IMR-90 (cell line): ENCODE measurements around the gene ARFIP2. TPM values are rescaled to one million over a fixed set of nuclear protein-coding genes. Genes with fewer than 3 reads are reported as not detected.

Experiments used
- ATAC-seq: fragments of 200-7000 bp; cut with Tn5 transposase; 2 replicates; pipeline ENCODE4 v1.9.1; 2020; ENCODE audit warnings: low read depth, mild to moderate bottlenecking, moderate library complexity
- BruUV-seq: library from RNA; stranded (reverse); fragments of 400-500 nt; replicated peaks from 2 replicates; lab custom pipeline; 2021; lab: Mats Ljungman, UMichigan
- CTCF ChIA-PET: fragments of 300-600 bp; formaldehyde crosslinking; extraction: SDS; loops from one replicate; lab custom pipeline; 2021; ENCODE audit warnings: antibody characterized with exemption; lab: Yijun Ruan, JAX
- POLR2A ChIA-PET: fragments of 300-600 bp; sonication (Branson Sonifier 250); formaldehyde crosslinking; loops from one replicate; lab custom pipeline; 2022; ENCODE audit warnings: antibody characterized with exemption; ENCODE audit not compliant: unreplicated experiment; lab: Charles Lee
- DNase-seq: peaks from one replicate; pipeline ENCODE4 v3.0.0; 2013
- H2AFZ ChIP-seq: replicated peaks from 2 replicates; pipeline ENCODE3; 2013; ENCODE audit warnings: low read length, mild to moderate bottlenecking; ENCODE audit not compliant: poor library complexity
- H2AK5ac ChIP-seq: 2 replicates; pipeline ENCODE4 v1.6.1; 2013; ENCODE audit warnings: low read depth, low read length, inconsistent platforms
- H2AK9ac ChIP-seq: replicated peaks from 2 replicates; pipeline ENCODE3; 2013; ENCODE audit warnings: mild to moderate bottlenecking, low read depth, low read length, moderate library complexity; ENCODE audit not compliant: poor library complexity
- H2BK120ac ChIP-seq: 2 replicates; pipeline ENCODE4 v1.6.1; 2013; ENCODE audit warnings: low read depth, low read length, inconsistent platforms
- H2BK15ac ChIP-seq: 3 replicates; pipeline ENCODE4 v1.6.1; 2013; ENCODE audit warnings: low read depth, low read length, inconsistent platforms
- H2BK20ac ChIP-seq: 2 replicates; pipeline ENCODE4 v1.6.1; 2013; ENCODE audit warnings: low read depth, mild to moderate bottlenecking, inconsistent platforms, low read length, moderate library complexity
- H2BK5ac ChIP-seq: 2 replicates; pipeline ENCODE4 v1.6.1; 2013; ENCODE audit warnings: mild to moderate bottlenecking, low read depth, low read length, inconsistent platforms; ENCODE audit not compliant: poor library complexity, severe bottlenecking
- H3K14ac ChIP-seq: replicated peaks from 2 replicates; pipeline ENCODE4 v1.6.1; 2013; ENCODE audit warnings: low read depth, low read length, inconsistent platforms
- H3K18ac ChIP-seq: 2 replicates; pipeline ENCODE4 v1.6.1; 2013; ENCODE audit warnings: low read depth, low read length, control low read depth
- H3K23ac ChIP-seq: 2 replicates; pipeline ENCODE4 v1.6.1; 2013; ENCODE audit warnings: low read depth, low read length, inconsistent platforms
- H3K27ac ChIP-seq: 2 replicates; pipeline ENCODE4 v1.5.1; 2013; ENCODE audit warnings: mild to moderate bottlenecking, control low read depth, low read length; ENCODE audit not compliant: insufficient read depth
- H3K27me3 ChIP-seq: 2 replicates; pipeline ENCODE4 v1.6.1; 2013; ENCODE audit warnings: low read length; ENCODE audit not compliant: control insufficient read depth, insufficient read depth
- H3K36me3 ChIP-seq: 2 replicates; pipeline ENCODE4 v1.6.1; 2013; ENCODE audit warnings: low read length, mixed read lengths; ENCODE audit not compliant: control insufficient read depth, insufficient read depth
- H3K4ac ChIP-seq: 2 replicates; pipeline ENCODE4 v1.6.1; 2013; ENCODE audit warnings: low read depth, low read length, inconsistent platforms
- H3K4me1 ChIP-seq: 2 replicates; pipeline ENCODE4 v1.6.1; 2013; ENCODE audit warnings: low read length, mixed read lengths; ENCODE audit not compliant: control insufficient read depth, insufficient read depth
- H3K4me2 ChIP-seq: 2 replicates; pipeline ENCODE4 v1.6.1; 2013; ENCODE audit warnings: low read depth, mild to moderate bottlenecking, control low read depth, low read length, moderate library complexity
- H3K4me3 ChIP-seq: 2 replicates; pipeline ENCODE4 v1.5.1; 2013; ENCODE audit warnings: low read depth, mild to moderate bottlenecking, control low read depth, low read length, moderate library complexity; ENCODE audit not compliant: insufficient read depth
- H3K56ac ChIP-seq: 2 replicates; pipeline ENCODE4 v1.6.1; 2013; ENCODE audit warnings: low read length, inconsistent platforms; ENCODE audit not compliant: insufficient read depth; ENCODE audit errors: extremely low read depth
- H3K79me1 ChIP-seq, 2 experiments: 2 replicates each; pipeline ENCODE4 v1.6.1; 2013; ENCODE audit warnings: low read length in 2 of 2, inconsistent platforms in 1 of 2, low read depth in 1 of 2
- H3K9ac ChIP-seq: 2 replicates; pipeline ENCODE4 v1.6.1; 2013; ENCODE audit warnings: low read depth, low read length, control low read depth
- H3K9me1 ChIP-seq: 2 replicates; pipeline ENCODE4 v1.6.1; 2013; ENCODE audit warnings: low read length, inconsistent platforms; ENCODE audit not compliant: insufficient read depth
- H3K9me3 ChIP-seq: 2 replicates; pipeline ENCODE4 v1.6.1; 2013; ENCODE audit warnings: low read length; ENCODE audit not compliant: control insufficient read depth, insufficient read depth
- H4K20me1 ChIP-seq: 2 replicates; pipeline ENCODE4 v1.6.1; 2013; ENCODE audit warnings: low read length, inconsistent platforms; ENCODE audit not compliant: insufficient read depth
- H4K5ac ChIP-seq: 2 replicates; pipeline ENCODE4 v1.6.1; 2013; ENCODE audit warnings: mild to moderate bottlenecking, low read depth, low read length, control low read depth
- H4K8ac ChIP-seq, 2 experiments: 2 replicates each; pipeline ENCODE4 v1.6.1; 2013; ENCODE audit warnings: low read depth in 2 of 2, low read length in 2 of 2, control low read depth in 1 of 2, inconsistent platforms in 1 of 2
- H4K91ac ChIP-seq: 2 replicates; pipeline ENCODE4 v1.6.1; 2013; ENCODE audit warnings: low read depth, low read length, inconsistent platforms; ENCODE audit not compliant: insufficient read depth
- BHLHE40 ChIP-seq: fragments of 150-350 bp; IDR thresholded peaks from 2 replicates; pipeline ENCODE4 v1.6.1; 2016; ENCODE audit warnings: mild to moderate bottlenecking, low read depth, low read length
- MAFK ChIP-seq: IDR thresholded peaks from 2 replicates; pipeline ENCODE4 v1.6.1; 2012; ENCODE audit warnings: low read depth, low read length, improper control_type of control experiment
- MAZ ChIP-seq: IDR thresholded peaks from 2 replicates; pipeline ENCODE4 v1.6.1; 2012; ENCODE audit warnings: low read depth, mild to moderate bottlenecking, low read length, improper control_type of control experiment, moderate library complexity, borderline replicate concordance
- MXI1 ChIP-seq: IDR thresholded peaks from 2 replicates; pipeline ENCODE4 v1.6.1; 2012; ENCODE audit warnings: low read depth, mild to moderate bottlenecking, low read length, moderate library complexity, borderline replicate concordance
- NFE2L2 ChIP-seq: fragments of 150-350 bp; IDR thresholded peaks from 2 replicates; pipeline ENCODE4 v1.6.1; 2016; ENCODE audit warnings: low read depth, mild to moderate bottlenecking, low read length
- RAD21 ChIP-seq: IDR thresholded peaks from 2 replicates; pipeline ENCODE4 v1.6.1; 2012; ENCODE audit warnings: low read length, improper control_type of control experiment
- RFX5 ChIP-seq: IDR thresholded peaks from 2 replicates; pipeline ENCODE4 v1.8.0; 2012; ENCODE audit warnings: low read depth, mild to moderate bottlenecking, low read length, moderate library complexity
- SMC3 ChIP-seq: fragments of 150-350 bp; IDR thresholded peaks from 2 replicates; pipeline ENCODE4 v1.6.1; 2016; ENCODE audit warnings: low read depth, mild to moderate bottlenecking, antibody characterized with exemption, low read length, moderate library complexity
- WGBS, 2 experiments: methylation state at CpG; one replicate each; pipeline versions ENCODE4 v1.1.5 to v1.1.7; 2013; ENCODE audit warnings: missing lambda C conversion rate in 2 of 2; ENCODE audit not compliant: insufficient read length in 1 of 2; ENCODE audit errors: extremely low coverage in 2 of 2; 5-methylcytosine and 5-hydroxymethylcytosine counted together
- dilution Hi-C: fragments of 300-500 bp; cut with HindIII; formaldehyde crosslinking; loops from one replicate; pipeline ENCODE4 v1.14.3; 2018; ENCODE audit warnings: low sequenced_read_pairs; ENCODE audit not compliant: unreplicated experiment
- in situ Hi-C: fragments of 300-500 bp; cut with MboI; formaldehyde crosslinking; loops from 3 replicates; pipeline ENCODE4 v1.14.3; 2019; ENCODE audit warnings: low sequenced_read_pairs, inconsistent platforms, mixed read lengths
- intact Hi-C: fragments of 100-400 bp; cut with micrococcal nuclease; formaldehyde crosslinking; loops from 2 replicates; pipeline ENCODE4 v1.10.0; 2022
- polyA plus RNA-seq, 3 experiments: library from polyadenylated mRNA; depleted of rRNA; stranded (reverse); fragments of >200 nt; gene quantifications; 2 replicates each; pipeline ENCODE4 v1.2.3, GENCODE V29; 2012; ENCODE audit warnings: low replicate concordance in 1 of 3
- total RNA-seq: library from RNA; depleted of rRNA; stranded (reverse); fragments of >200 nt; gene quantifications from 2 replicates; pipeline ENCODE4 v1.2.3, GENCODE V29; 2012

ARFIP2 gene
- total and polyA plus RNA-seq, 2 of the 4 experiments (the other 2 are of a cell fraction), result 84.4 to 93.9 TPM

- H3K9ac ChIP-seq, result no peak overlapping the region
- no peak overlapping the region for H3K14ac ChIP-seq
- H2AFZ ChIP-seq, result no peak overlapping the region
- no peak overlapping the region for H4K5ac ChIP-seq
- no peak overlapping the region for H4K91ac ChIP-seq
- H2BK120ac ChIP-seq, result no peak overlapping the region
- H3K36me3 ChIP-seq, result peaks cover 52% of the 10 kb centered on the region
- ChIA-PET CTCF (no interaction called here), POLR2A (no interaction called here)
- H3K4me3 ChIP-seq, result no peak overlapping the region
- H3K18ac ChIP-seq, result no peak overlapping the region
- in situ Hi-C loops (no loop called here), intact Hi-C loops (no loop called here), dilution Hi-C loops (no loop called here)
- no peaks in the 10 kb centered on the region for H3K9me3 ChIP-seq
- no peak overlapping the region for H3K4ac ChIP-seq
- no peak overlapping the region for H3K56ac ChIP-seq
- H2AK9ac ChIP-seq, result no peak overlapping the region
- H4K8ac ChIP-seq, result no peak overlapping the region
- no peak overlapping the region for H2BK15ac ChIP-seq
- DNase-seq, result no peak
- H3K9me1 ChIP-seq, result no peaks in the 10 kb centered on the region
- ATAC-seq, result no peak
- H2AK5ac ChIP-seq, result no peak overlapping the region
- WGBS, 2 experiments, result no CpG with 5 or more reads among the region's 2 CpGs
- no TSS peak for BruUV-seq
- H2BK5ac ChIP-seq, result no peak overlapping the region
- no peak overlapping the region for H3K27ac ChIP-seq
- peaks cover 0 to 7% of the 10 kb centered on the region in 2 experiments; a peak in 1 of 4 replicates for H3K79me1 ChIP-seq
- no peak overlapping the region for H3K4me2 ChIP-seq
- TF ChIP-seq RAD21, result no peak
- no peak for TF ChIP-seq NFE2L2
- no peak for TF ChIP-seq RFX5
- no peak for TF ChIP-seq SMC3
- no peak for TF ChIP-seq MXI1
- no peak for TF ChIP-seq BHLHE40
- no peak for TF ChIP-seq MAFK
- no peak for TF ChIP-seq MAZ
- H2BK20ac ChIP-seq, result no peak overlapping the region
- 0 out of 2 replicates have a peak, but pooled peaks cover 5% of the 10 kb centered on the region for H4K20me1 ChIP-seq
- H3K4me1 ChIP-seq, result no peaks in the 10 kb centered on the region
- H3K23ac ChIP-seq, result no peak overlapping the region
- no peaks in the 10 kb centered on the region for H3K27me3 ChIP-seq
Observed at GRCh38 chr11:6458352-6459098, 22.6 kb downstream of the ARFIP2 start.
